DND-41 (cell line): ENCODE results near the gene KLF11.

Experiments
- ATAC-seq: fragments of 200-7000 bp; cut with Tn5 transposase; 3 replicates; pipeline ENCODE4 v1.9.1; 2021; ENCODE audit warnings: low read depth; ENCODE audit not compliant: insufficient read depth
- DNase-seq: peaks from one replicate; pipeline ENCODE4 v3.0.0-alpha.2; 2020
- H2AFZ ChIP-seq: 2 replicates; pipeline ENCODE4 v1.6.0; 2012; ENCODE audit warnings: low read depth, low read length
- H3K27ac ChIP-seq: 2 replicates; pipeline ENCODE4 v1.5.1; 2012; ENCODE audit warnings: low read length, inconsistent platforms
- H3K27me3 ChIP-seq: fragments of 200-600 bp; sonication (generic); 2 replicates; pipeline ENCODE4 v1.6.0; 2012; ENCODE audit warnings: low read length, mild to moderate bottlenecking, inconsistent platforms; ENCODE audit not compliant: insufficient read depth, poor library complexity
- H3K36me3 ChIP-seq: 2 replicates; pipeline ENCODE4 v1.5.1; 2012; ENCODE audit warnings: low read length, inconsistent platforms; ENCODE audit not compliant: insufficient read depth
- H3K4me1 ChIP-seq: 2 replicates; pipeline ENCODE4 v1.5.1; 2012; ENCODE audit warnings: mild to moderate bottlenecking, low read length; ENCODE audit not compliant: insufficient read depth
- H3K4me2 ChIP-seq: 2 replicates; pipeline ENCODE4 v1.6.0; 2012; ENCODE audit warnings: mild to moderate bottlenecking, moderate library complexity, low read length, inconsistent platforms; ENCODE audit not compliant: insufficient read depth
- H3K4me3 ChIP-seq, 2 experiments: fragments of 200-600 bp in 1 of 2; shearing (Covaris generic) in 1 of 2; 2 replicates each; pipeline ENCODE4 v1.5.1; 2012 to 2016; ENCODE audit warnings: inconsistent platforms in 2 of 2, low read length in 2 of 2, mild to moderate bottlenecking in 2 of 2, low read depth in 1 of 2, moderate library complexity in 1 of 2
- H3K79me2 ChIP-seq: 2 replicates; pipeline ENCODE4 v1.6.0; 2012; ENCODE audit warnings: low read length, inconsistent platforms; ENCODE audit not compliant: insufficient read depth
- H3K9ac ChIP-seq: 2 replicates; pipeline ENCODE4 v1.6.0; 2012; ENCODE audit warnings: low read depth, mild to moderate bottlenecking, inconsistent platforms, low read length, moderate library complexity
- H3K9me3 ChIP-seq: 2 replicates; pipeline ENCODE4 v1.5.1; 2012; ENCODE audit warnings: low read length, moderate library complexity, mild to moderate bottlenecking, inconsistent platforms; ENCODE audit not compliant: insufficient read depth, severe bottlenecking
- H4K20me1 ChIP-seq: 2 replicates; pipeline ENCODE4 v1.6.0; 2012; ENCODE audit warnings: low read length; ENCODE audit not compliant: insufficient read depth
- CTCF ChIP-seq: IDR thresholded peaks from 2 replicates; pipeline ENCODE4 v1.5.1; 2012; ENCODE audit warnings: borderline replicate concordance, low read length, moderate library complexity, mild to moderate bottlenecking; ENCODE audit not compliant: poor library complexity, severe bottlenecking; ENCODE audit errors: extremely low read depth
- EZH2 ChIP-seq: IDR thresholded peaks from 3 replicates; pipeline ENCODE4 v1.6.1; 2012; ENCODE audit warnings: borderline replicate concordance, low read depth, mild to moderate bottlenecking, moderate library complexity, low read length, inconsistent platforms; ENCODE audit not compliant: severe bottlenecking

KLF11 gene

DNA sequence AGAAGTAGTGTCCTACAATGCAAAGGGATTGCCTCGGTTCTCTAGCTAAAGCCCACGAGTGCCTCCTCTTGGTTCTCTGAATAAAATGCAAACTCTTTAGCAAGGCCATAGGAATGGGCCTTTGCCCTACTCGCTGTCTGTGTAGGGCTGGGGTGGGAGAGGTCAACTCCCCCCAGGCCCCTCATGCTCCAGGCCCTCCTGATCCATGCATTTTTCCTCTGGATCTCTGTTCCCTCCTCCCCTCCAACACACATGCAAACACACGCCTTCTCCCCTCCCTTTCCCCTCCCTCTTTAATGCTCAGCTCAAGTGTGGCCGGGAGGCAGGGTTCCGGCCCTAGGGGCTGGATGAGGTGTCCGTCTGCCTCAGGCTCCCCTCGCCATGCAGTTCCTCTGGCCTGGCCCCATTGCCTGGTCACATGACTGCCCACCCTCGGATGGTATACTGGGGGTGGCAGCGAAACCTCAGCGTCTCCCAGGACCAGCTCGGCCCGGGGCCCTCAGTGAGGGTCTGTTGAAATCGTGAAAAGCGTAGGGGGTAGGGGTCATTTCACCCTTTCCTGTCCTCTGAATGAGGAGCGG, 14.9 kb upstream of the KLF11 start:
- Histone ChIP-seq H3K4me2 (no peak overlapping the region), H3K9me3 (no peaks in the 10 kb centered on the region), H4K20me1 (no peaks in the 10 kb centered on the region), H3K79me2 (no peaks in the 10 kb centered on the region), H3K27me3 (no peaks in the 10 kb centered on the region), H3K36me3 (no peaks in the 10 kb centered on the region), H3K9ac (no peak overlapping the region), H2AFZ (no peak overlapping the region), H3K4me3 (no peak overlapping the region), H3K4me1 (no peaks in the 10 kb centered on the region), H3K27ac (no peak overlapping the region)
- no peak for TF ChIP-seq CTCF
- TF ChIP-seq EZH2 = no peak
- ATAC-seq (no peak), DNase-seq (no peak)

- TF ChIP-seq CTCF (no peak), EZH2 (no peak)
- Histone ChIP-seq H3K27ac (no peak overlapping the region), H3K27me3 (no peaks in the 10 kb centered on the region), H3K4me2 (no peak overlapping the region), H2AFZ (no peak overlapping the region), H3K36me3 (no peaks in the 10 kb centered on the region), H4K20me1 (no peaks in the 10 kb centered on the region), H3K4me1 (no peaks in the 10 kb centered on the region), H3K79me2 (no peaks in the 10 kb centered on the region), H3K9ac (no peak overlapping the region), H3K9me3 (no peaks in the 10 kb centered on the region), H3K4me3 (no peak overlapping the region)
- no peak for ATAC-seq
- no peak for DNase-seq
Observed at GRCh38 chr2:10028988-10029874, 14.1 kb upstream of the KLF11 start.

GRCh38 chr2:10029875-10030223, 13.5 kb upstream of the KLF11 start:
- no peaks in the 10 kb centered on the region for H3K9me3 ChIP-seq
- no peaks in the 10 kb centered on the region for H3K79me2 ChIP-seq
- H2AFZ ChIP-seq = no peak overlapping the region
- H4K20me1 ChIP-seq = no peaks in the 10 kb centered on the region
- no peaks in the 10 kb centered on the region for H3K4me1 ChIP-seq
- H3K36me3 ChIP-seq = no peaks in the 10 kb centered on the region
- H3K4me3 ChIP-seq = no peak overlapping the region
- no peaks in the 10 kb centered on the region for H3K27me3 ChIP-seq
- no peak overlapping the region for H3K4me2 ChIP-seq
- DNase-seq (no peak), ATAC-seq (no peak)
- no peak overlapping the region for H3K27ac ChIP-seq
- H3K9ac ChIP-seq = no peak overlapping the region
- TF ChIP-seq CTCF = no peak
- no peak for TF ChIP-seq EZH2
